Panc1 (cell line): ENCODE data around the gene MPHOSPH6.
A peak's percentile ranks its signal among the peaks of the same experiment; 100 is the strongest.

Source experiments
- POLR2AphosphoS5 ChIP-seq: IDR thresholded peaks from 2 replicates; pipeline ENCODE4 v1.6.1; 2012; ENCODE audit warnings: mild to moderate bottlenecking, low read depth, low read length, moderate library complexity
- TF ChIP-seq, protein P1 (sequence below): fragments of 450-650 bp; IDR thresholded peaks from 2 replicates; pipeline ENCODE4 v1.5.1; 2017; ENCODE audit warnings: mild to moderate bottlenecking
- TF ChIP-seq, protein P2 (sequence below), 2 experiments: IDR thresholded peaks; 2 replicates each; pipeline ENCODE4 v1.6.1; 2011 to 2012; ENCODE audit warnings: low read depth in 2 of 2, control low read depth in 1 of 2, low read length in 1 of 2, mild to moderate bottlenecking in 1 of 2, moderate library complexity in 1 of 2; ENCODE audit not compliant: insufficient read depth in 1 of 2

GRCh38 chr16:82169861-82170845, at the start of gene MPHOSPH6:
- TF ChIP-seq, protein P1, sequence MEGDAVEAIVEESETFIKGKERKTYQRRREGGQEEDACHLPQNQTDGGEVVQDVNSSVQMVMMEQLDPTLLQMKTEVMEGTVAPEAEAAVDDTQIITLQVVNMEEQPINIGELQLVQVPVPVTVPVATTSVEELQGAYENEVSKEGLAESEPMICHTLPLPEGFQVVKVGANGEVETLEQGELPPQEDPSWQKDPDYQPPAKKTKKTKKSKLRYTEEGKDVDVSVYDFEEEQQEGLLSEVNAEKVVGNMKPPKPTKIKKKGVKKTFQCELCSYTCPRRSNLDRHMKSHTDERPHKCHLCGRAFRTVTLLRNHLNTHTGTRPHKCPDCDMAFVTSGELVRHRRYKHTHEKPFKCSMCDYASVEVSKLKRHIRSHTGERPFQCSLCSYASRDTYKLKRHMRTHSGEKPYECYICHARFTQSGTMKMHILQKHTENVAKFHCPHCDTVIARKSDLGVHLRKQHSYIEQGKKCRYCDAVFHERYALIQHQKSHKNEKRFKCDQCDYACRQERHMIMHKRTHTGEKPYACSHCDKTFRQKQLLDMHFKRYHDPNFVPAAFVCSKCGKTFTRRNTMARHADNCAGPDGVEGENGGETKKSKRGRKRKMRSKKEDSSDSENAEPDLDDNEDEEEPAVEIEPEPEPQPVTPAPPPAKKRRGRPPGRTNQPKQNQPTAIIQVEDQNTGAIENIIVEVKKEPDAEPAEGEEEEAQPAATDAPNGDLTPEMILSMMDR: no peak
- TF ChIP-seq, protein P2, sequence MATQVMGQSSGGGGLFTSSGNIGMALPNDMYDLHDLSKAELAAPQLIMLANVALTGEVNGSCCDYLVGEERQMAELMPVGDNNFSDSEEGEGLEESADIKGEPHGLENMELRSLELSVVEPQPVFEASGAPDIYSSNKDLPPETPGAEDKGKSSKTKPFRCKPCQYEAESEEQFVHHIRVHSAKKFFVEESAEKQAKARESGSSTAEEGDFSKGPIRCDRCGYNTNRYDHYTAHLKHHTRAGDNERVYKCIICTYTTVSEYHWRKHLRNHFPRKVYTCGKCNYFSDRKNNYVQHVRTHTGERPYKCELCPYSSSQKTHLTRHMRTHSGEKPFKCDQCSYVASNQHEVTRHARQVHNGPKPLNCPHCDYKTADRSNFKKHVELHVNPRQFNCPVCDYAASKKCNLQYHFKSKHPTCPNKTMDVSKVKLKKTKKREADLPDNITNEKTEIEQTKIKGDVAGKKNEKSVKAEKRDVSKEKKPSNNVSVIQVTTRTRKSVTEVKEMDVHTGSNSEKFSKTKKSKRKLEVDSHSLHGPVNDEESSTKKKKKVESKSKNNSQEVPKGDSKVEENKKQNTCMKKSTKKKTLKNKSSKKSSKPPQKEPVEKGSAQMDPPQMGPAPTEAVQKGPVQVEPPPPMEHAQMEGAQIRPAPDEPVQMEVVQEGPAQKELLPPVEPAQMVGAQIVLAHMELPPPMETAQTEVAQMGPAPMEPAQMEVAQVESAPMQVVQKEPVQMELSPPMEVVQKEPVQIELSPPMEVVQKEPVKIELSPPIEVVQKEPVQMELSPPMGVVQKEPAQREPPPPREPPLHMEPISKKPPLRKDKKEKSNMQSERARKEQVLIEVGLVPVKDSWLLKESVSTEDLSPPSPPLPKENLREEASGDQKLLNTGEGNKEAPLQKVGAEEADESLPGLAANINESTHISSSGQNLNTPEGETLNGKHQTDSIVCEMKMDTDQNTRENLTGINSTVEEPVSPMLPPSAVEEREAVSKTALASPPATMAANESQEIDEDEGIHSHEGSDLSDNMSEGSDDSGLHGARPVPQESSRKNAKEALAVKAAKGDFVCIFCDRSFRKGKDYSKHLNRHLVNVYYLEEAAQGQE (IDR thresholded peaks at IDR 0.05; ENCODE audit: insufficient read depth in 1 of 2, low read depth in 2 of 2, low read length in 1 of 2): no peak
- peak; percentile 70 for TF ChIP-seq POLR2AphosphoS5
